Renal pelvis (tissue), 4 donors: Measurements from ENCODE around the gene HELQ. TPM values are rescaled to one million over a fixed set of nuclear protein-coding genes. Genes with fewer than 3 reads are reported as not detected.
A peak's percentile ranks its signal among the peaks of the same experiment; 100 is the strongest.
"Not testable (repeated sequence)": the region's sequence is repeated elsewhere in the genome, so short reads cannot be mapped to it uniquely, and the experiment has no call there.

ENCODE experiments used
- DNase-seq: peaks from one replicate; pipeline ENCODE4 v3.0.0-alpha.2; 2013
- polyA plus RNA-seq, 3 donors: library from polyadenylated mRNA; unstranded; fragments of 120-200 nt; gene quantifications; one replicate each; pipeline ENCODE4 v1.2.1, GENCODE V29; 2013; ENCODE audit not compliant: insufficient read length in 3 of 3

Gene HELQ
- polyA plus RNA-seq, 3 donors, result 17.0 to 18.5 (median 17.7) TPM

- peak; percentile 4 for DNase-seq
Observed at GRCh38 chr4:83454686-83455085, 937 bp downstream of the HELQ start.

GRCh38 chr4:83449009-83449408 is 6.6 kb downstream of the HELQ start:
- no peak for DNase-seq

GRCh38 chr4:83440899-83441298 is 14.7 kb downstream of the HELQ start:
- no peak for DNase-seq

GRCh38 chr4:83440148-83440814 is 15.3 kb downstream of the HELQ start:
- DNase-seq, result no peak

GRCh38 chr4:83438719-83439118 is 16.9 kb downstream of the HELQ start:
- no peak for DNase-seq

GRCh38 chr4:83436680-83437079 is 18.9 kb downstream of the HELQ start:
- DNase-seq, result no peak

GRCh38 chr4:83431200-83431599 is 24.4 kb downstream of the HELQ start:
- DNase-seq, result no peak

- no peak for DNase-seq
Observed at GRCh38 chr4:83418211-83418610, 37.4 kb downstream of the HELQ start.

GRCh38 chr4:83417566-83417965 is 38.1 kb downstream of the HELQ start:
- DNase-seq, result no peak

GRCh38 chr4:83413676-83414075 is 41.9 kb downstream of the HELQ start:
- DNase-seq, result no peak

- peak; percentile 81 for DNase-seq
Observed at GRCh38 chr4:83408908-83409307, 46.7 kb downstream of the HELQ start.

GRCh38 chr4:83405844-83406816 is 49.5 kb downstream of the HELQ start:
- DNase-seq, result no peak

GRCh38 chr4:83398158-83398557 is 57.5 kb downstream of the HELQ start:
- not testable (repeated sequence) for DNase-seq

- DNase-seq, result no peak
Observed at GRCh38 chr4:83393908-83394307, 61.7 kb downstream of the HELQ start.

- no peak for DNase-seq
Observed at GRCh38 chr4:83392562-83392961, 63.1 kb downstream of the HELQ start.

GRCh38 chr4:83390944-83391343 is 64.7 kb downstream of the HELQ start:
- DNase-seq, result no peak

- no peak for DNase-seq
Observed at GRCh38 chr4:83389756-83390505, 65.7 kb downstream of the HELQ start.

- no peak for DNase-seq
Observed at GRCh38 chr4:83389037-83389720, 66.4 kb downstream of the HELQ start.

- DNase-seq, result no peak
Observed at GRCh38 chr4:83388313-83388676, 67.3 kb downstream of the HELQ start.

GRCh38 chr4:83387476-83388312 is 67.9 kb downstream of the HELQ start:
- DNase-seq, result no peak

GRCh38 chr4:83387012-83387411 is 68.6 kb downstream of the HELQ start:
- DNase-seq, result no peak
